ENCODE data around the gene GBP5. TPM values are rescaled to one million over a fixed set of nuclear protein-coding genes. Genes with fewer than 3 reads are reported as not detected.
A peak's percentile ranks its signal among the peaks of the same experiment; 100 is the strongest.
"Not testable (repeated sequence)": the region's sequence is repeated elsewhere in the genome, so short reads cannot be mapped to it uniquely, and the experiment has no call there.

The GBP5 gene
- total RNA-seq, result 1 to 10 TPM; 1.3 to 1.7 TPM
- long read RNA-seq, result 0 reads

GRCh38 chr1:89272269-89273041, at the start of gene GBP5:
Gene GBP5 (minus strand): TSS chr1:89272860. CDS start chr1:89269555, 3,305 bp downstream.
- intact Hi-C loops (cut with DNase I), result loop anchor here in 1 of 2 donors (10.0 kb wide), 1 partner anchor 268 kb away; no protein-coding TSS in a partner anchor
- ATAC-seq, result peak; percentile 34 to 50
- not testable (repeated sequence) for DNase-seq

GRCh38 chr1:89322402-89322801, 49.7 kb upstream of the GBP5 start:
- DNase-seq, result no peak
- peak in 1 of 2 donors; percentile 53 for ATAC-seq
- intact Hi-C loops (cut with DNase I), result no loop called here

GRCh38 chr1:89312572-89312971, 39.9 kb upstream of the GBP5 start:
- intact Hi-C loops (cut with DNase I), result no loop called here
- no peak for ATAC-seq
- DNase-seq, result no peak

- ATAC-seq, result peak in 1 of 2 donors; percentile 30
- intact Hi-C loops (cut with DNase I), result no loop called here
- no peak for DNase-seq
These were observed 39.1 kb upstream of the GBP5 start for GRCh38 chr1:89311757-89312156.

GRCh38 chr1:89310976-89311375, 38.3 kb upstream of the GBP5 start:
- intact Hi-C loops (cut with DNase I), result no loop called here
- ATAC-seq (no peak), DNase-seq (no peak)

- intact Hi-C loops (cut with DNase I), result no loop called here
- DNase-seq (no peak), ATAC-seq (peak; percentile 44 to 47)
These were observed 37.8 kb upstream of the GBP5 start for GRCh38 chr1:89310505-89310904.

- ATAC-seq (no peak), DNase-seq (no peak)
- intact Hi-C loops (cut with DNase I), result no loop called here
These were observed 37.2 kb upstream of the GBP5 start for GRCh38 chr1:89309828-89310227.

GRCh38 chr1:89306273-89306672, 33.6 kb upstream of the GBP5 start:
- no peak for DNase-seq
- intact Hi-C loops (cut with DNase I), result no loop called here
- no peak for ATAC-seq

GRCh38 chr1:89305493-89305892, 32.8 kb upstream of the GBP5 start:
- ATAC-seq, result no peak
- intact Hi-C loops (cut with DNase I), result no loop called here

GRCh38 chr1:89304572-89305230, 32.0 kb upstream of the GBP5 start:
- DNase-seq, result no peak
- ATAC-seq, result no peak
- intact Hi-C loops (cut with DNase I), result no loop called here

More at GRCh38 chr1:89305493-89305892, 32.8 kb upstream of the GBP5 start:
- DNase-seq, result no peak

GRCh38 chr1:89302697-89303332, 30.2 kb upstream of the GBP5 start:
- DNase-seq (no peak), ATAC-seq (no peak)
- intact Hi-C loops (cut with DNase I), result no loop called here

- intact Hi-C loops (cut with DNase I); ATAC-seq; DNase-seq: not testable (repeated sequence)
These were observed 27.2 kb upstream of the GBP5 start for GRCh38 chr1:89299739-89300463.

GRCh38 chr1:89298461-89298860, 25.8 kb upstream of the GBP5 start:
- ATAC-seq (no peak), DNase-seq (no peak)
- intact Hi-C loops (cut with DNase I), result no loop called here

GRCh38 chr1:89295187-89295586, 22.5 kb upstream of the GBP5 start:
- intact Hi-C loops (cut with DNase I), result no loop called here
- DNase-seq, result no peak
- ATAC-seq, result no peak

- intact Hi-C loops (cut with DNase I), result no loop called here
- DNase-seq, result no peak
- ATAC-seq, result no peak
These were observed 18.6 kb upstream of the GBP5 start for GRCh38 chr1:89291276-89291675.

- ATAC-seq, result no peak
- intact Hi-C loops (cut with DNase I), result no loop called here
- no peak for DNase-seq
These were observed 15.3 kb upstream of the GBP5 start for GRCh38 chr1:89288051-89288340.

- ATAC-seq (no peak), DNase-seq (no peak)
- intact Hi-C loops (cut with DNase I), result no loop called here
These were observed 14.8 kb upstream of the GBP5 start for GRCh38 chr1:89287181-89288050.

- intact Hi-C loops (cut with DNase I), result no loop called here
- ATAC-seq, result peak; percentile 15 to 25
These were observed 14.0 kb upstream of the GBP5 start for GRCh38 chr1:89286549-89287180.

More at GRCh38 chr1:89286549-89287180, 14.0 kb upstream of the GBP5 start:
- DNase-seq, result no peak

All from left cardiac atrium (tissue), 4 donors.